GM12874 (cell line): ENCODE measurements around the gene F10.

Experiments
- CTCF ChIP-seq: IDR thresholded peaks from 2 replicates; pipeline ENCODE4 v1.5.1; 2011; ENCODE audit warnings: low read depth, mild to moderate bottlenecking, control low read depth, low read length, moderate library complexity; ENCODE audit not compliant: insufficient read depth

Gene F10

DNA sequence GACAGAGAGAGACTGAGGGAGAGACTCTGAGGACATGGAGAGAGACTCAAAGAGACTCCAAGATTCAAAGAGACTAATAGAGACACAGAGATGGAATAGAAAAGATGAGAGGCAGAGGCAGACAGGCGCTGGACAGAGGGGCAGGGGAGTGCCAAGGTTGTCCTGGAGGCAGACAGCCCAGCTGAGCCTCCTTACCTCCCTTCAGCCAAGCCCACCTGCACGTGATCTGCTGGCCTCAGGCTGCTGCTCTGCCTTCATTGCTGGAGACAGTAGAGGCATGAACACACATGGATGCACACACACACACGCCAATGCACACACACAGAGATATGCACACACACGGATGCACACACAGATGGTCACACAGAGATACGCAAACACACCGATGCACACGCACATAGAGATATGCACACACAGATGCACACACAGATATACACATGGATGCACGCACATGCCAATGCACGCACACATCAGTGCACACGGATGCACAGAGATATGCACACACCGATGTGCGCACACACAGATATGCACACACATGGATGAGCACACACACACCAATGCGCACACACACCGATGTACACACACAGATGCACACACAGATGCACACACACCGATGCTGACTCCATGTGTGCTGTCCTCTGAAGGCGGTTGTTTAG, 3.3 kb upstream of the F10 start:
- TF ChIP-seq CTCF, result no peak

DNA sequence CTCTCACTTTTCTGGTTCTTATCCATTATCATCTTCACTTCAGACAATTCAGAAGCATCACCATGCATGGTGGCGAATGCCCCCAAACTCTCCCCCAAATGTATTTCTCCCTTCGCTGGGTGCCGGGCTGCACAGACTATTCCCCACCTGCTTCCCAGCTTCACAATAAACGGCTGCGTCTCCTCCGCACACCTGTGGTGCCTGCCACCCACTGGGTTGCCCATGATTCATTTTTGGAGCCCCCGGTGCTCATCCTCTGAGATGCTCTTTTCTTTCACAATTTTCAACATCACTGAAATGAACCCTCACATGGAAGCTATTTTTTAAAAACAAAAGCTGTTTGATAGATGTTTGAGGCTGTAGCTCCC, 2.8 kb upstream of the F10 start:
- no peak for TF ChIP-seq CTCF

- TF ChIP-seq CTCF, result no peak
These were observed 2.1 kb upstream of the F10 start for GRCh38 chr13:113120300-113121182.

DNA sequence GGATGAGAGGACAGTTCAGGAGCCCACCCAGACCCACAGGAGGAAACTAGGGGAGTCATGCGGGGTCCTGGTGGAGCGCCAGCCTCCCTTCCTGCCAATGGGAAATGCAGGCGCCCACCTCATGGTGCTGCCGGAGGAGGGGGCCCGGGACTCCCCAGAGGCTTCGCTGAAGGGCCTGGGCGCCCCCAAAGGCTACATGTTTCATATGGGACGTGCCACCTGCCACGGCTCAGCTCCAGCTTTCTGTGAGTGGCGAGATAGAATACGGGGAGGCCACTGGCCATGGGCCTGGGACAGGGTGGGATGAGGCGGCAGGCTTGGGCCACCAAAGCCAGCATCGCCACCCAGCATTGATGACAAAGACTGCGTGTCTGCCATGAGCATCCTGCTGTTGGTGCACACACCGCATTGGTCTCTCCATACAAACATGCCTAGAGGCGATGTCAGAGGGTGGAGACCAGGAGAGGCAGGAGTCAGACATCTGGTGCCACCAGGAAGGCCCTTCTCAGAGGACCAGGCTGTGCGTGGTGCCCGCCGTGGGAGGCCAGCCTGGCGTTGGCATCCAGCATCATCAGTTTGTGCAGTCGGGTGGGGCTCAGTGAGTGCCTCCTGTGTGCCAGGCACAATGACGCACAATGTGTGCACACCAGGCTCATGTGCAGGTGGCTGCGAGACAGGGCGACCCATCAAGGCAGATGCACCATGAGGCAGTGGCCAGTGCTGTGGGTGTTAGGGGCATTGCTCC, 1.2 kb upstream of the F10 start:
- no peak for TF ChIP-seq CTCF

DNA sequence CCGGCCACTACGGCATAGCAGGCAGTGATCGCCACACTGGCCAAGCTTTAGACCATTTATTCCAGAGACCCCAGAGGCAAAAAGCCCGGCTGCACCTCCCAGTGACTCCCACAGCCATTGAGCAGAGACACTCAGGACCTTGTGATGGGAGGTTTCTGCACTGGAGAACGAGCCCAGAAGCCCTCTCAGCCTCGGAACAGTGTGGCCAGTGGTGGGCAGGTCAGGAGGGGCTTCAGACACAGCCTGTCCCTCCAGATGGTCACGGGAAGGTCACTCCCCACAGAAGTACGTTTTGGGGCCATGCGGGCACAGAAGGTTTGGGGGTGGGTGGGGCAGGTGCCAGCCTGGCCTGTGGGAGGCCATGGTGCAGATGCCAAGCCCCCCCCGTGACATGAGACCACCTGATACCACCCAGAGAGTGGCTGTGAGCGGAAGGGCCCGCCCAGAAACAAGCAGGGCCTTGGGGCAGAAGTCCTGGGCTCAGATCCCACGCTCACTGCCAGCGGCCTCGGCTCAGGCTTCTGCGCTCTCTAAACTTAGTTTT, 599 bp upstream of the F10 start:
- TF ChIP-seq CTCF, result no peak

DNA sequence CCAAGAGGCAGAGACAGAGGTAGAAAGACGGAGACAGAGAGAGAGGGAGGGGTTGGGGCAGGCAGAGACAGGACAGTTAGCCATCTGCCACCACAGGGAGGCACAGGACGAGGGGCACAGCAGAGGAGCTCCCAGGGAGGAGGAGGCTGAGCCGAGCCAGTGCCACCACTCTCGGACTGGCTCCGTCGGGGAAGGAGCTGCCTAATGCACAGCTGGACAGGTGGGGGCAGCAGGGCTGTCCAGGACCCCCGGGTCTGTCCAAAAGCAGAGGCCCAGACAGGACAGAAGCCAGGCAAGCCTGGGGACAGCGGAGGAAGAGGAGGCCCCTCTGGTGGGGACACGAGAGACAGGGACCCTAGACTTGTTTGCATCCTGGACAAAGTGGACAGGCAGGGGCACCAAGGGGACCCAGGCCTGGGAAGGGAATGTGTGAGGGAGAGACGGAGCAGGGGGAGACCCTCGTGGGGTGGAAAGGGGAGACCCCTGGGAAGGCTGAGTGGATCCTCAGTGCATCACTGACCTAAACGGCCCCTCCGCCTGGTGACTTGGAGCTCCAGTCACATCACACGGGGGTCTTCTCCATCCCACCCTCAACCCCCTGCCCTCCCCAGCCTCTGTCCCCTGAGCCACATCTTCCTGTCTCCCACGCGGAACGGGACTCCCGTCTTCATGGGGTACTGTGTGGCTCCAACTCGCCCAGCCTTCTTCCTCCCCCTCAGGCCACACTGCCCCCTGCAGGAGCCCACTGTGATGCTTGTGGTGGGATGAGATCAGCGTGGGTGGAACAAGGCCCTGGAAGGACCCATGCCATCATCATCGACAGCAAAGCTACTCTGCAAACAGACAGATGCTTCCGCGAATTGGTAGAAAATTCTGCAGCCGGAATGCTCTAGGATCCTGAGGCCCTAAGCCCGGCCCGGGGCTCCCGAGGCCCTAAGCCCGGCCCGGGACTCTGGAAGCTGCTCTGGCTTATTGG, 915 bp downstream of the F10 start:
- peak; percentile 29; the same call in 1 of the 2 replicates for TF ChIP-seq CTCF
